DOHH2 (cell line): ENCODE data around the gene AJAP1.

Source experiments
- H3F3A ChIP-seq: fragments of 200-600 bp; sonication (generic), shearing (Covaris generic); 2 replicates; pipeline ENCODE4 v1.6.0; 2016; ENCODE audit warnings: antibody characterized with exemption, mild to moderate bottlenecking; ENCODE audit not compliant: control insufficient read depth, insufficient read depth
- H3K27ac ChIP-seq: fragments of 200-600 bp; sonication (generic); 2 replicates; pipeline ENCODE4 v1.5.1; 2014; ENCODE audit warnings: low read depth, mild to moderate bottlenecking, low read length, moderate library complexity
- H3K27me3 ChIP-seq: fragments of 200-600 bp; sonication (generic); 2 replicates; pipeline ENCODE4 v1.6.1; 2014; ENCODE audit warnings: mild to moderate bottlenecking, low read length, mixed read lengths; ENCODE audit not compliant: control insufficient read depth
- H3K36me3 ChIP-seq: fragments of 200-600 bp; sonication (generic); 2 replicates; pipeline ENCODE4 v1.6.1; 2014; ENCODE audit warnings: mild to moderate bottlenecking, low read length, moderate library complexity, mixed read lengths; ENCODE audit not compliant: control insufficient read depth
- H3K4me1 ChIP-seq: fragments of 200-600 bp; sonication (generic); 2 replicates; pipeline ENCODE4 v1.6.1; 2014; ENCODE audit warnings: mild to moderate bottlenecking, low read length, mixed read lengths; ENCODE audit not compliant: control insufficient read depth
- H3K4me2 ChIP-seq: fragments of 200-600 bp; sonication (generic); 2 replicates; pipeline ENCODE4 v1.6.0; 2014; ENCODE audit warnings: mild to moderate bottlenecking, low read length, moderate library complexity
- H3K4me3 ChIP-seq: fragments of 200-600 bp; sonication (generic); 2 replicates; pipeline ENCODE4 v1.5.1; 2014; ENCODE audit warnings: mild to moderate bottlenecking, low read length, mixed read lengths
- H3K79me2 ChIP-seq: fragments of 200-600 bp; sonication (generic); 2 replicates; pipeline ENCODE4 v1.6.1; 2014; ENCODE audit warnings: mild to moderate bottlenecking, low read length, mixed read lengths; ENCODE audit not compliant: control insufficient read depth
- H3K9me2 ChIP-seq: fragments of 200-600 bp; sonication (generic); replicated peaks from 2 replicates; pipeline ENCODE4 v1.6.1; 2014; ENCODE audit warnings: mild to moderate bottlenecking, low read length, mixed read lengths; ENCODE audit not compliant: control insufficient read depth
- H3K9me3 ChIP-seq: fragments of 200-600 bp; sonication (generic); 2 replicates; pipeline ENCODE4 v1.6.1; 2014; ENCODE audit warnings: antibody characterized with exemption, low read length, mixed read lengths; ENCODE audit not compliant: control insufficient read depth, insufficient read depth
- H4K20me1 ChIP-seq: fragments of 200-600 bp; sonication (generic); 2 replicates; pipeline ENCODE4 v1.6.0; 2014; ENCODE audit warnings: low read depth, mild to moderate bottlenecking, antibody characterized with exemption, low read length, moderate library complexity; ENCODE audit not compliant: control insufficient read depth, insufficient read depth
- EZH2phosphoT487 ChIP-seq: fragments of 200-600 bp; sonication (generic); IDR thresholded peaks from 2 replicates; pipeline ENCODE4 v1.6.1; 2017; ENCODE audit warnings: borderline replicate concordance, mild to moderate bottlenecking, antibody characterized with exemption, low read length, moderate library complexity, mixed read lengths
- TF ChIP-seq, protein P1 (sequence below): fragments of 200-600 bp; sonication (generic); IDR thresholded peaks from one replicate; pipeline ENCODE4 v1.5.1; 2014; ENCODE audit warnings: antibody characterized with exemption, mild to moderate bottlenecking, low read depth, low read length; ENCODE audit not compliant: poor library complexity, severe bottlenecking

Gene AJAP1

DNA sequence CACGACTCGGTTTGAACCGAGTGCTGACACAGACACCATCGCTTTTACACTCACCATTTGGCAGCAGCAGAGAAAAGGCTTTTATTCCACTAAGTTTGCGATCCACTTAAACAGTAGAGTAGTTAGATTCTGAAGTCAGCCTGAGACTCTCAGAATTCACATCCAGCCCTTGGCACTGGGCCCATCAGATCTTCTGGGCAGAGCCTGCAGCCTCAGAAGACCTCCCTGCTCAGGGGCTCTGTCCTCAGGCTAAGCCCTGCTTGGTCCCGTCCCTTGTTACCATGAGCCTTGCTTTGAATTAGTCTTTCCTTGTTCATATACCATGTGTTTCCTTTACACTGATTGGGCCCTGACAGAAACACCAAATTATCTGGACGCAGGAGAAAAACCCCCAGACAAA lies 41.4 kb upstream of the AJAP1 start:
- no peak overlapping the region for H3K27ac ChIP-seq
- TF ChIP-seq EZH2phosphoT487 = no peak
- TF ChIP-seq, protein P1, sequence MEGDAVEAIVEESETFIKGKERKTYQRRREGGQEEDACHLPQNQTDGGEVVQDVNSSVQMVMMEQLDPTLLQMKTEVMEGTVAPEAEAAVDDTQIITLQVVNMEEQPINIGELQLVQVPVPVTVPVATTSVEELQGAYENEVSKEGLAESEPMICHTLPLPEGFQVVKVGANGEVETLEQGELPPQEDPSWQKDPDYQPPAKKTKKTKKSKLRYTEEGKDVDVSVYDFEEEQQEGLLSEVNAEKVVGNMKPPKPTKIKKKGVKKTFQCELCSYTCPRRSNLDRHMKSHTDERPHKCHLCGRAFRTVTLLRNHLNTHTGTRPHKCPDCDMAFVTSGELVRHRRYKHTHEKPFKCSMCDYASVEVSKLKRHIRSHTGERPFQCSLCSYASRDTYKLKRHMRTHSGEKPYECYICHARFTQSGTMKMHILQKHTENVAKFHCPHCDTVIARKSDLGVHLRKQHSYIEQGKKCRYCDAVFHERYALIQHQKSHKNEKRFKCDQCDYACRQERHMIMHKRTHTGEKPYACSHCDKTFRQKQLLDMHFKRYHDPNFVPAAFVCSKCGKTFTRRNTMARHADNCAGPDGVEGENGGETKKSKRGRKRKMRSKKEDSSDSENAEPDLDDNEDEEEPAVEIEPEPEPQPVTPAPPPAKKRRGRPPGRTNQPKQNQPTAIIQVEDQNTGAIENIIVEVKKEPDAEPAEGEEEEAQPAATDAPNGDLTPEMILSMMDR = no peak
- peaks cover 15% of the 10 kb centered on the region for H3K9me3 ChIP-seq
- no peak overlapping the region for H3K4me2 ChIP-seq
- H3K9me2 ChIP-seq = no peaks in the 10 kb centered on the region
- no peaks in the 10 kb centered on the region for H3K27me3 ChIP-seq
- H3K79me2 ChIP-seq = no peaks in the 10 kb centered on the region
- no peaks in the 10 kb centered on the region for H3K36me3 ChIP-seq
- no peaks in the 10 kb centered on the region for H3K4me1 ChIP-seq
- no peaks in the 10 kb centered on the region for H4K20me1 ChIP-seq
- H3F3A ChIP-seq = no peaks in the 10 kb centered on the region
- H3K4me3 ChIP-seq = no peak overlapping the region

DNA sequence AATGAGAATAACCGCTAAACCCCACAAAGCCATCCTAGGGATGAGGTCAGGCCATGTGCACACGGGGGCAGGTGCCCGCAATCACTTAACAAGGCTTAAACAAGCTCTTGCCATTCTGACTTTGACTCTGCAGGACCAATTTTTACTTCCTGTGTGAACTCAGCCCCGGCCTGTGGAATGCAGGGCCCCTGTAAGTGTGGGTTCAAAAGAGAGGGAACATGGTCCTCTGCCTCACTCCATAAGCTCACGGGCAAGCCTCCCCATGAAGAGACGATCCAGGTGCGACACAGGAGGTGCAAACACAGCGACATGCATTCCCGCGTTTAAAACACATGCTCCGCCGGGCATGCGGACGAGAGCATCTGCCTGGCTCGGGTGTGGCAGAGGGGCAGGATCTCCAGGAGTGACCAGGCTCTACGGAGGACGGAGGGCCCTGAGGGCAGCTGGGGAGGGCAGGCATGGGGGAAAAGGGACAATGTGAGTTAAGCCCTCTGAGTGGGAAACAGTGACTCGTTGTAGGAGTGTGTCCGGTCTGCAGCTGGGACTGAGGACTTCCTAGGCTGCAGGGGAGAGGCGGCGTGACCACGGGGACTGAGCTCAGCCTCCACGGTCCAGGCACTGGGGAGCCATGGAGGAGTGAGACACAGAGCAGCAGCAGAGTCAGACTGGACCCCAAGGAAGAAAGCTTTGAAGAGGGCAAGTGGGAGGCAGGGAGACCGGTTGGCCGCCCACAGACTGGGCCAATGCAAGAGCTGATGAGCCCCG lies 40.6 kb upstream of the AJAP1 start:
- no peak overlapping the region for H3K4me2 ChIP-seq
- no peaks in the 10 kb centered on the region for H3K27me3 ChIP-seq
- no peak overlapping the region for H3K4me3 ChIP-seq
- TF ChIP-seq, protein P1 = no peak
- no peak for TF ChIP-seq EZH2phosphoT487
- H3F3A ChIP-seq = no peaks in the 10 kb centered on the region
- H3K27ac ChIP-seq = no peak overlapping the region
- no peaks in the 10 kb centered on the region for H3K4me1 ChIP-seq
- no peaks in the 10 kb centered on the region for H3K36me3 ChIP-seq
- no peaks in the 10 kb centered on the region for H3K9me2 ChIP-seq
- no peaks in the 10 kb centered on the region for H4K20me1 ChIP-seq
- peaks cover 15% of the 10 kb centered on the region for H3K9me3 ChIP-seq
- H3K79me2 ChIP-seq = no peaks in the 10 kb centered on the region

DNA sequence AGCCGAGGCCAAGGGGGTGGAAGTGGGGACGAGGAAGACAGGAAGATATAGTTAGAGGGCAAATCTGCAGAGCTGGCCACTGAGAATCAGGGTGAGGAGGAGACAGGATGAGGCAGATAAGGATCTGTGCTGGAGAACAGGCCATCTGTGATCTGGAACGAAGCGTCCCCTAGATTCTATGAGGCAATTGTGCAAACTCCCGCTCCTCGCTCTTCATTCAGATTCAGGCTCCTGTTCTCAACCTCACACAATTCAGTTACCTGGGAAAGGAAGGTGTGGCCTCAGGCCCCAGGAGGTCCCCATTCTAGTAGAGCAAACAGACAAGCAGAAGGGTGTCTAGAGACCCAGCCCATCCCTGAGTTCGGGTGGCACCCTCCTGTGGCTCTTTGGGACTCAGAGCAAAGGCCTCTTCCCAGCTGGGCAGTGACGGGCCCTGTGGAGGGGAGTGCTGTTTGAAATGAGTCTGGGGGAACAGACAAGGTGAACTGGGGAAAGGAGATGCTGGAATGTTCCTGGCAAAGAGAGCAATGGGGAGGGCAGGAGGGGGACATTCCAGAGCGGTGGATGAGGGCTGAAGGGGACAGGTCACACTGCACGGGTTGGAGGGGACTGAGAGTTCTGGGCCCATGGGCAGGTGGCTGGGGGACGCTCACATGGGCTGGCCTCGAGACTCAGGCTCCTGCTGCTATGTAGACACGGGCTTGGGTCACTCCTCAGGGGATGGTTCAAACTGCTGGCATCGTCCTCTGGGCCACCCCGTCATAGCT lies 39.9 kb upstream of the AJAP1 start:
- Histone ChIP-seq H3K9me2 (no peaks in the 10 kb centered on the region), H3K4me3 (no peak overlapping the region), H3K27me3 (no peaks in the 10 kb centered on the region), H4K20me1 (no peaks in the 10 kb centered on the region), H3K4me1 (no peaks in the 10 kb centered on the region), H3K9me3 (peaks cover 11% of the 10 kb centered on the region), H3K79me2 (no peaks in the 10 kb centered on the region), H3F3A (no peaks in the 10 kb centered on the region), H3K4me2 (no peak overlapping the region), H3K27ac (no peak overlapping the region), H3K36me3 (no peaks in the 10 kb centered on the region)
- no peak for TF ChIP-seq EZH2phosphoT487

DNA sequence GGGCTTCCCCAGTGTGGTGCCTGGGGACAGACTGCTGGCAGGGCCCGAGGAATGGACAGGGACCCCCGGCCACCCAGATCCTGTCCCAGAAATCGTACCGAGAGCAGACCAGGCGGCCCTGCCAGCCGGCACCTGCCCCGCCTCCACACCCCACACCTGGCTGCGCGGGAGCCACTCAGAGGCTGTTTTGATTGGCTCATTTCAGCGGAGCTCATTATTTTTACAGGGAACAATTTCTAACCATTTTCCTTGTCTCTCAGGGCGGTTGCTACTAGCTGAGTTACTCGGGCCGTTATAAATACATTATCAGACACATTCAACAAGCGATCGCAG lies 39.3 kb upstream of the AJAP1 start:
- no peaks in the 10 kb centered on the region for H3F3A ChIP-seq
- peaks cover 6% of the 10 kb centered on the region for H3K9me3 ChIP-seq
- TF ChIP-seq EZH2phosphoT487 = no peak
- TF ChIP-seq, protein P1 = no peak

More for the DNA sequence above, 39.3 kb upstream of the AJAP1 start:
- H3K36me3 ChIP-seq = no peaks in the 10 kb centered on the region
- H3K9me2 ChIP-seq = no peaks in the 10 kb centered on the region
- H3K4me1 ChIP-seq = no peaks in the 10 kb centered on the region
- H4K20me1 ChIP-seq = no peaks in the 10 kb centered on the region
- no peak overlapping the region for H3K4me2 ChIP-seq
- no peak overlapping the region for H3K4me3 ChIP-seq
- no peaks in the 10 kb centered on the region for H3K27me3 ChIP-seq
- no peak overlapping the region for H3K27ac ChIP-seq
- no peaks in the 10 kb centered on the region for H3K79me2 ChIP-seq
